Right lobe of liver (tissue), 4 donors: ENCODE results near the gene MN1.

ENCODE experiments used
- POLR2A ChIP-seq: fragments of 450-650 bp; IDR thresholded peaks from one replicate; pipeline ENCODE4 v1.6.1; 2017; ENCODE audit warnings: antibody characterized with exemption, mild to moderate bottlenecking
- TF ChIP-seq, protein P1 (sequence below), 4 donors: fragments of 200-600 bp in 3 of 4; fragments of 450-650 bp in 1 of 4; IDR thresholded peaks; one replicate each; pipeline versions ENCODE4 v1.5.1 to v1.8.0; 2016 to 2022; ENCODE audit warnings: antibody characterized with exemption in 4 of 4, mild to moderate bottlenecking in 2 of 4
- donor health status: DM: no; HTN: no; CAD: no.
- donor health status: DM: no; HTN: no; CAD: no.
- donor health status: DM: no; HTN: yes; CAD: no.

DNA sequence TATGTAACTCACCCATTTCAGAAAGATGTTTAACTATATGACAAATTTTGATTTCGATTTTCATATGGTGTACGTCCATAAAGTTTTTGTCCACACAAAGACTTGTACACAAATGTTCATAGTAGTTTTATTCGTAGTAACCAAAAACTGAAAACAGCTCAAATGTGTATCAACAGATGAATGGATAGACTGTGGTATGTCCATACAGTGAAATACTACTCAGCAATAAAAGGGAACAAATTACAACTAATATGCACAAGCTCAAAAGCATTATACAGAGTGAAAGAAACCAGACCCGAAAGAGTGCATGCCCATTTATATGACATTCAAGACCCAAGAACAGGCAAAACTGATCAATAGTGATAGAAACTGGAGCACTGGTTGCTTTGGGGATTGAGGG lies 64.0 kb downstream of the MN1 start:
- TF ChIP-seq, protein P1, sequence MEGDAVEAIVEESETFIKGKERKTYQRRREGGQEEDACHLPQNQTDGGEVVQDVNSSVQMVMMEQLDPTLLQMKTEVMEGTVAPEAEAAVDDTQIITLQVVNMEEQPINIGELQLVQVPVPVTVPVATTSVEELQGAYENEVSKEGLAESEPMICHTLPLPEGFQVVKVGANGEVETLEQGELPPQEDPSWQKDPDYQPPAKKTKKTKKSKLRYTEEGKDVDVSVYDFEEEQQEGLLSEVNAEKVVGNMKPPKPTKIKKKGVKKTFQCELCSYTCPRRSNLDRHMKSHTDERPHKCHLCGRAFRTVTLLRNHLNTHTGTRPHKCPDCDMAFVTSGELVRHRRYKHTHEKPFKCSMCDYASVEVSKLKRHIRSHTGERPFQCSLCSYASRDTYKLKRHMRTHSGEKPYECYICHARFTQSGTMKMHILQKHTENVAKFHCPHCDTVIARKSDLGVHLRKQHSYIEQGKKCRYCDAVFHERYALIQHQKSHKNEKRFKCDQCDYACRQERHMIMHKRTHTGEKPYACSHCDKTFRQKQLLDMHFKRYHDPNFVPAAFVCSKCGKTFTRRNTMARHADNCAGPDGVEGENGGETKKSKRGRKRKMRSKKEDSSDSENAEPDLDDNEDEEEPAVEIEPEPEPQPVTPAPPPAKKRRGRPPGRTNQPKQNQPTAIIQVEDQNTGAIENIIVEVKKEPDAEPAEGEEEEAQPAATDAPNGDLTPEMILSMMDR (IDR thresholded peaks at IDR 0.05), result no peak
- no peak for TF ChIP-seq POLR2A
